HL-60 (cell line): ENCODE measurements around the gene PACRG.

Experiments used
- DNase-seq, 2 experiments: peaks; one replicate each; pipeline ENCODE4 v3.0.0-alpha.2; 2010 to 2020; ENCODE audit warnings: low read depth in 1 of 2, low spot score in 1 of 2
- H3K27ac ChIP-seq: fragments of 250-450 bp; sonication (Bioruptor Pico); replicated peaks from 2 replicates; pipeline ENCODE4 v1.5.1; 2020; ENCODE audit warnings: mild to moderate bottlenecking, moderate library complexity
- H3K27me3 ChIP-seq: fragments of 250-450 bp; sonication (Bioruptor Pico); 2 replicates; pipeline ENCODE4 v1.5.1; 2021; ENCODE audit warnings: mild to moderate bottlenecking, moderate library complexity; ENCODE audit not compliant: insufficient read depth, poor library complexity, severe bottlenecking
- H3K4me3 ChIP-seq: replicated peaks from 2 replicates; pipeline ENCODE4 v1.5.1; 2011; ENCODE audit warnings: mild to moderate bottlenecking, control low read depth, low read length; ENCODE audit not compliant: insufficient read depth
- GABPA ChIP-seq: IDR thresholded peaks from 2 replicates; pipeline ENCODE4 v1.6.1; 2012; ENCODE audit warnings: low read depth
- POLR2AphosphoS5 ChIP-seq: IDR thresholded peaks from 2 replicates; pipeline ENCODE4 v1.6.1; 2012; ENCODE audit warnings: low read depth
- SPI1 ChIP-seq: IDR thresholded peaks from 2 replicates; pipeline ENCODE4 v1.6.1; 2012; ENCODE audit warnings: low read depth, mild to moderate bottlenecking, borderline replicate concordance
- TF ChIP-seq, protein P1 (sequence below): IDR thresholded peaks from one replicate; pipeline ENCODE4 v1.5.1; 2011; ENCODE audit warnings: low read length, control low read depth, inconsistent platforms; ENCODE audit not compliant: insufficient read depth
- TF ChIP-seq, protein P2 (sequence below): IDR thresholded peaks from 2 replicates; pipeline ENCODE4 v1.6.1; 2012; ENCODE audit warnings: low read depth; ENCODE audit not compliant: insufficient replicate concordance

PACRG gene

DNA sequence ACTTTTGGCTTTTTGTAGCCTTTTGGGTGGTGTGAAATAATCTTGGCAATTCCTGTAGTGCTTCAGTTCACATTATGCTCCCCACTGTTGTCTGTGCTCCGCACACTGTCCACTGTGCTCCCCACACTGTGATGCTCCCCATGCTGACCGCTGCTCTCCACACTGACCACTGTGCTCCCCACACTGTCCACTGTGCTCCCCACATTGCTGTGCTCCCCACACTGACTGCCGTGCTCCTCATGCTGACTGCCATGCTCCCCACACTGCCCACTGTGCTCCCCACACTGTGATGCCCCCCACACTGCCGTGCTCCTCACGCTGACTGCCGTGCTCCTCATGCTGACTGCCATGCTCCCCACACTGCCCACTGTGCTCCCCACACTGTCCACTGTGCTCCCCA, 118.9 kb downstream of the PACRG start:
- TF ChIP-seq, protein P1, sequence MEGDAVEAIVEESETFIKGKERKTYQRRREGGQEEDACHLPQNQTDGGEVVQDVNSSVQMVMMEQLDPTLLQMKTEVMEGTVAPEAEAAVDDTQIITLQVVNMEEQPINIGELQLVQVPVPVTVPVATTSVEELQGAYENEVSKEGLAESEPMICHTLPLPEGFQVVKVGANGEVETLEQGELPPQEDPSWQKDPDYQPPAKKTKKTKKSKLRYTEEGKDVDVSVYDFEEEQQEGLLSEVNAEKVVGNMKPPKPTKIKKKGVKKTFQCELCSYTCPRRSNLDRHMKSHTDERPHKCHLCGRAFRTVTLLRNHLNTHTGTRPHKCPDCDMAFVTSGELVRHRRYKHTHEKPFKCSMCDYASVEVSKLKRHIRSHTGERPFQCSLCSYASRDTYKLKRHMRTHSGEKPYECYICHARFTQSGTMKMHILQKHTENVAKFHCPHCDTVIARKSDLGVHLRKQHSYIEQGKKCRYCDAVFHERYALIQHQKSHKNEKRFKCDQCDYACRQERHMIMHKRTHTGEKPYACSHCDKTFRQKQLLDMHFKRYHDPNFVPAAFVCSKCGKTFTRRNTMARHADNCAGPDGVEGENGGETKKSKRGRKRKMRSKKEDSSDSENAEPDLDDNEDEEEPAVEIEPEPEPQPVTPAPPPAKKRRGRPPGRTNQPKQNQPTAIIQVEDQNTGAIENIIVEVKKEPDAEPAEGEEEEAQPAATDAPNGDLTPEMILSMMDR: no peak
- TF ChIP-seq, protein P2, sequence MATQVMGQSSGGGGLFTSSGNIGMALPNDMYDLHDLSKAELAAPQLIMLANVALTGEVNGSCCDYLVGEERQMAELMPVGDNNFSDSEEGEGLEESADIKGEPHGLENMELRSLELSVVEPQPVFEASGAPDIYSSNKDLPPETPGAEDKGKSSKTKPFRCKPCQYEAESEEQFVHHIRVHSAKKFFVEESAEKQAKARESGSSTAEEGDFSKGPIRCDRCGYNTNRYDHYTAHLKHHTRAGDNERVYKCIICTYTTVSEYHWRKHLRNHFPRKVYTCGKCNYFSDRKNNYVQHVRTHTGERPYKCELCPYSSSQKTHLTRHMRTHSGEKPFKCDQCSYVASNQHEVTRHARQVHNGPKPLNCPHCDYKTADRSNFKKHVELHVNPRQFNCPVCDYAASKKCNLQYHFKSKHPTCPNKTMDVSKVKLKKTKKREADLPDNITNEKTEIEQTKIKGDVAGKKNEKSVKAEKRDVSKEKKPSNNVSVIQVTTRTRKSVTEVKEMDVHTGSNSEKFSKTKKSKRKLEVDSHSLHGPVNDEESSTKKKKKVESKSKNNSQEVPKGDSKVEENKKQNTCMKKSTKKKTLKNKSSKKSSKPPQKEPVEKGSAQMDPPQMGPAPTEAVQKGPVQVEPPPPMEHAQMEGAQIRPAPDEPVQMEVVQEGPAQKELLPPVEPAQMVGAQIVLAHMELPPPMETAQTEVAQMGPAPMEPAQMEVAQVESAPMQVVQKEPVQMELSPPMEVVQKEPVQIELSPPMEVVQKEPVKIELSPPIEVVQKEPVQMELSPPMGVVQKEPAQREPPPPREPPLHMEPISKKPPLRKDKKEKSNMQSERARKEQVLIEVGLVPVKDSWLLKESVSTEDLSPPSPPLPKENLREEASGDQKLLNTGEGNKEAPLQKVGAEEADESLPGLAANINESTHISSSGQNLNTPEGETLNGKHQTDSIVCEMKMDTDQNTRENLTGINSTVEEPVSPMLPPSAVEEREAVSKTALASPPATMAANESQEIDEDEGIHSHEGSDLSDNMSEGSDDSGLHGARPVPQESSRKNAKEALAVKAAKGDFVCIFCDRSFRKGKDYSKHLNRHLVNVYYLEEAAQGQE: no peak
- TF ChIP-seq POLR2AphosphoS5: no peak
- no peak for TF ChIP-seq SPI1
- no peak for TF ChIP-seq GABPA
- Histone ChIP-seq H3K27me3 (no peaks in the 10 kb centered on the region), H3K4me3 (no peak overlapping the region), H3K27ac (no peak overlapping the region)
- DNase-seq: no peak

GRCh38 chr6:162849269-162849668, 121.5 kb downstream of the PACRG start:
- no peak for DNase-seq
- TF ChIP-seq POLR2AphosphoS5: no peak
- no peak for TF ChIP-seq GABPA
- TF ChIP-seq, protein P1: no peak
- TF ChIP-seq, protein P2: no peak
- no peak for TF ChIP-seq SPI1
- Histone ChIP-seq H3K27ac (no peak overlapping the region), H3K4me3 (no peak overlapping the region), H3K27me3 (no peaks in the 10 kb centered on the region)

- Histone ChIP-seq H3K27me3 (no peaks in the 10 kb centered on the region), H3K4me3 (no peak overlapping the region), H3K27ac (no peak overlapping the region)
- DNase-seq: no peak
- TF ChIP-seq, protein P2: no peak
- TF ChIP-seq POLR2AphosphoS5: no peak
- TF ChIP-seq GABPA: no peak
- no peak for TF ChIP-seq SPI1
- TF ChIP-seq, protein P1: no peak
These were observed 124.4 kb downstream of the PACRG start for GRCh38 chr6:162852192-162852591.
